ENCODE results near the gene GPR25. TPM values are rescaled to one million over a fixed set of nuclear protein-coding genes. Genes with fewer than 3 reads are reported as not detected.
A peak's percentile ranks its signal among the peaks of the same experiment; 100 is the strongest.

The GPR25 gene
- total RNA-seq, 1 donor from 2014 or later, result not detected

- Mint-ChIP-seq H3K9me3 (no peaks in the 10 kb centered on the region), H3K4me3 (peak overlapping the region; percentile 98), H3K4me1 (peaks cover 54% of the 10 kb centered on the region), H3K36me3 (peaks cover 4% of the 10 kb centered on the region), H3K27ac (no peak overlapping the region), H3K27me3 (ENCODE audit: insufficient read depth, low read depth) (peaks cover 8% of the 10 kb centered on the region)
- Histone ChIP-seq H3K79me2 (ENCODE audit: low read depth) (peaks cover 28% of the 10 kb centered on the region), H2AFZ (replicated peaks) (no peak overlapping the region), H3K4me1 (peaks cover 40% of the 10 kb centered on the region), H4K20me1 (ENCODE audit: low read depth) (peaks cover 22% of the 10 kb centered on the region), H3K9me3 (ENCODE audit: low read depth) (no peaks in the 10 kb centered on the region), H3K4me2 (no peak overlapping the region), H3K36me3 (no peaks in the 10 kb centered on the region), H3K27ac (no peak overlapping the region), H3F3A (ENCODE audit: low read depth) (peaks cover 41% of the 10 kb centered on the region), H3K4me3 (no peak overlapping the region), H3K9ac (no peak overlapping the region), H3K27me3 (no peaks in the 10 kb centered on the region)
- DNase-seq (ENCODE audit: low spot score), result no peak
- TF ChIP-seq EZH2 (IDR thresholded peaks at IDR 0.05), result no peak
- no peak for TF ChIP-seq CTCF (IDR thresholded peaks at IDR 0.05)
- no peak for TF ChIP-seq EZH2phosphoT487 (IDR thresholded peaks at IDR 0.05)
Observed at GRCh38 chr1:200889571-200889970, 16.8 kb downstream of the GPR25 start.

- Histone ChIP-seq H3K4me3 (no peak overlapping the region), H3K9me3 (ENCODE audit: low read depth) (no peaks in the 10 kb centered on the region), H4K20me1 (ENCODE audit: low read depth) (peaks cover 26% of the 10 kb centered on the region), H3K4me2 (no peak overlapping the region), H3F3A (ENCODE audit: low read depth) (peaks cover 41% of the 10 kb centered on the region), H3K79me2 (ENCODE audit: low read depth) (peaks cover 32% of the 10 kb centered on the region), H3K27ac (no peak overlapping the region), H3K9ac (no peak overlapping the region), H3K36me3 (no peaks in the 10 kb centered on the region), H2AFZ (replicated peaks) (no peak overlapping the region), H3K4me1 (peaks cover 45% of the 10 kb centered on the region), H3K27me3 (no peaks in the 10 kb centered on the region)
- DNase-seq (ENCODE audit: low spot score), result no peak
- Mint-ChIP-seq H3K27me3 (ENCODE audit: insufficient read depth, low read depth) (peaks cover 6% of the 10 kb centered on the region), H3K36me3 (peaks cover 4% of the 10 kb centered on the region), H3K4me3 (peak overlapping the region; percentile 98), H3K9me3 (no peaks in the 10 kb centered on the region), H3K4me1 (peaks cover 54% of the 10 kb centered on the region), H3K27ac (peak overlapping the region; percentile 72)
- TF ChIP-seq EZH2phosphoT487 (IDR thresholded peaks at IDR 0.05) (no peak), CTCF (IDR thresholded peaks at IDR 0.05) (no peak), EZH2 (IDR thresholded peaks at IDR 0.05) (no peak)
Observed at GRCh38 chr1:200890027-200890426, 17.2 kb downstream of the GPR25 start.

- Histone ChIP-seq H3K27me3 (no peaks in the 10 kb centered on the region), H3K9ac (peak overlapping the region; percentile 96), H2AFZ (replicated peaks) (peak overlapping the region; percentile 63), H3K36me3 (no peaks in the 10 kb centered on the region), H3K27ac (peak overlapping the region; percentile 100), H3K4me2 (peak overlapping the region; percentile 89), H3K4me3 (peak overlapping the region; percentile 67), H3K4me1 (peaks cover 56% of the 10 kb centered on the region), H3K79me2 (ENCODE audit: low read depth) (peaks cover 43% of the 10 kb centered on the region), H4K20me1 (ENCODE audit: low read depth) (peaks cover 37% of the 10 kb centered on the region), H3F3A (ENCODE audit: low read depth) (peaks cover 41% of the 10 kb centered on the region), H3K9me3 (ENCODE audit: low read depth) (no peaks in the 10 kb centered on the region)
- H3K36me3 Mint-ChIP-seq, result peaks cover 4% of the 10 kb centered on the region
- no peaks in the 10 kb centered on the region for H3K9me3 Mint-ChIP-seq
- peaks cover 61% of the 10 kb centered on the region for H3K4me1 Mint-ChIP-seq
- peak overlapping the region; percentile 99 for H3K27ac Mint-ChIP-seq
- TF ChIP-seq CTCF (IDR thresholded peaks at IDR 0.05) (peak; percentile 76), EZH2 (IDR thresholded peaks at IDR 0.05) (no peak), EZH2phosphoT487 (IDR thresholded peaks at IDR 0.05) (no peak)
- DNase-seq (ENCODE audit: low spot score), result peak; percentile 91
- H3K4me3 Mint-ChIP-seq, result peak overlapping the region; percentile 98
- H3K27me3 Mint-ChIP-seq (ENCODE audit: insufficient read depth, low read depth), result peaks cover 4% of the 10 kb centered on the region
Observed at GRCh38 chr1:200890818-200891773, 18.3 kb downstream of the GPR25 start.

Data from neural progenitor cell (in vitro differentiated cells).